Lung (tissue), 12 donors: ENCODE measurements around the gene ARHGEF33. TPM values are rescaled to one million over a fixed set of nuclear protein-coding genes. Genes with fewer than 3 reads are reported as not detected.

Source experiments
- ATAC-seq: fragments of 200-7000 bp; cut with Tn5 transposase; one replicate; pipeline ENCODE4 v1.9.1; 2020; ENCODE audit warnings: moderate number of reproducible peaks; ENCODE audit not compliant: insufficient read depth, low FRiP score
- DNase-seq, 3 donors: peaks; one replicate each; pipeline ENCODE4 v3.0.0-alpha.2; 2013 to 2017
- H3K27ac ChIP-seq, 2 donors: one replicate each; pipeline ENCODE4 v1.5.1; 2013; ENCODE audit warnings: mild to moderate bottlenecking in 2 of 2, moderate library complexity in 2 of 2, control low read depth in 1 of 2, inconsistent platforms in 1 of 2, low read depth in 1 of 2, low read length in 1 of 2
- H3K27me3 ChIP-seq, 3 donors: one replicate each; pipeline ENCODE4 v1.5.1; 2013; ENCODE audit warnings: low read length in 2 of 3; ENCODE audit not compliant: control insufficient read depth in 3 of 3, insufficient read depth in 3 of 3
- H3K36me3 ChIP-seq, 4 donors: one replicate each; pipeline ENCODE4 v1.5.1; 2013; ENCODE audit warnings: low read length in 4 of 4, mild to moderate bottlenecking in 1 of 4, moderate library complexity in 1 of 4; ENCODE audit not compliant: control insufficient read depth in 4 of 4, insufficient read depth in 4 of 4
- H3K4me1 ChIP-seq, 5 donors: one replicate each; pipeline ENCODE4 v1.5.1; 2013; ENCODE audit warnings: low read length in 5 of 5, mild to moderate bottlenecking in 2 of 5, moderate library complexity in 1 of 5; ENCODE audit not compliant: control insufficient read depth in 5 of 5, insufficient read depth in 5 of 5
- H3K4me3 ChIP-seq: one replicate; pipeline ENCODE4 v1.5.1; 2013; ENCODE audit warnings: mild to moderate bottlenecking, control low read depth, moderate library complexity
- H3K9ac ChIP-seq, 2 donors: one replicate each; pipeline ENCODE4 v1.5.1; 2013; ENCODE audit warnings: low read length in 2 of 2, control low read depth in 1 of 2; ENCODE audit not compliant: insufficient read depth in 1 of 2
- H3K9me3 ChIP-seq, 4 donors: one replicate each; pipeline ENCODE4 v1.5.1; 2013; ENCODE audit warnings: low read length in 3 of 4, mild to moderate bottlenecking in 1 of 4, moderate library complexity in 1 of 4; ENCODE audit not compliant: control insufficient read depth in 4 of 4, insufficient read depth in 3 of 4
- whole genome bisulfite sequencing, 2 donors: extraction: QIAGEN DNeasy Blood & Tissue Kit; methylation state at CpG; one replicate each; pipeline ENCODE4 v1.1.7; 2013; 5-methylcytosine and 5-hydroxymethylcytosine counted together
- polyA plus RNA-seq, 2 donors: library from polyadenylated mRNA; stranded (reverse); fragments of 200-250 nt; gene quantifications; one replicate each; pipeline ENCODE4 v1.2.1, GENCODE V29; 2013
- total RNA-seq, 2 donors: library from RNA; depleted of rRNA in 1 of 2; stranded (reverse); fragments of >200 nt in 1 of 2; gene quantifications; one replicate each; pipeline ENCODE4 v1.2.1, GENCODE V29; 2014 to 2021
- TF ChIP-seq, protein P1 (sequence below): IDR thresholded peaks from 2 replicates; pipeline ENCODE4 v1.5.1; 2012; ENCODE audit warnings: mild to moderate bottlenecking; ENCODE audit errors: control extremely low read depth, extremely low read depth
- donor health status: control.
- donor health status: control.
- donor health status: Bipolar disorder and iron deficiency.
- donor health status: healthy.
- donor health status: DM: yes; HTN: yes; CAD: no.

The ARHGEF33 gene
- total and polyA plus RNA-seq, 4 donors: 0.23 to 5.5 (median 0.68) TPM

DNA sequence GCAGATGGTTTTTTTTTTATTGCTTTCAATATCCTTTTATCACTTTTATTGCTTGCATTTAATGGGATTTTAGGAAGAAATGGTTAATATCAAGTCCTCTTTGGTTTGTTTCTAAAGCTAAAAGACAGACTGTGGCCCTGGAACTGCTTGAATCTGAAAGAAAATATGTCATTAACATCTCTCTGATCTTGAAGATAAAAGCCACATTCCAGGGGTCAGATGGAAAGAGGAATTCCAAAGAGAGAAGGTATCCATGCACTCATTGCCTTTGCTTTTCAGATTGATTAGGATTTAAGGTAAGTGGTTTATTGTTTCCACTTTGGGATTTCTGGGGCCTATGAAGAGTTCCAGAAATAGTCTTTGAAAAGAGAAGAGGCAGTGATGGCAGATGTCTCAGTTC is 54.1 kb downstream of the ARHGEF33 start:
- H3K4me1 ChIP-seq: peaks cover 0 to 4% (median 0%) of the 10 kb centered on the region in 5 donors
- H3K4me3 ChIP-seq: no peak overlapping the region
- no peak overlapping the region for H3K27ac ChIP-seq
- no peaks in the 10 kb centered on the region for H3K27me3 ChIP-seq
- H3K9ac ChIP-seq: no peak overlapping the region
- H3K36me3 ChIP-seq: no peaks in the 10 kb centered on the region
- no peaks in the 10 kb centered on the region for H3K9me3 ChIP-seq
- TF ChIP-seq, protein P1, sequence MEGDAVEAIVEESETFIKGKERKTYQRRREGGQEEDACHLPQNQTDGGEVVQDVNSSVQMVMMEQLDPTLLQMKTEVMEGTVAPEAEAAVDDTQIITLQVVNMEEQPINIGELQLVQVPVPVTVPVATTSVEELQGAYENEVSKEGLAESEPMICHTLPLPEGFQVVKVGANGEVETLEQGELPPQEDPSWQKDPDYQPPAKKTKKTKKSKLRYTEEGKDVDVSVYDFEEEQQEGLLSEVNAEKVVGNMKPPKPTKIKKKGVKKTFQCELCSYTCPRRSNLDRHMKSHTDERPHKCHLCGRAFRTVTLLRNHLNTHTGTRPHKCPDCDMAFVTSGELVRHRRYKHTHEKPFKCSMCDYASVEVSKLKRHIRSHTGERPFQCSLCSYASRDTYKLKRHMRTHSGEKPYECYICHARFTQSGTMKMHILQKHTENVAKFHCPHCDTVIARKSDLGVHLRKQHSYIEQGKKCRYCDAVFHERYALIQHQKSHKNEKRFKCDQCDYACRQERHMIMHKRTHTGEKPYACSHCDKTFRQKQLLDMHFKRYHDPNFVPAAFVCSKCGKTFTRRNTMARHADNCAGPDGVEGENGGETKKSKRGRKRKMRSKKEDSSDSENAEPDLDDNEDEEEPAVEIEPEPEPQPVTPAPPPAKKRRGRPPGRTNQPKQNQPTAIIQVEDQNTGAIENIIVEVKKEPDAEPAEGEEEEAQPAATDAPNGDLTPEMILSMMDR: no peak
- DNase-seq: no peak
- no peak for ATAC-seq

DNA sequence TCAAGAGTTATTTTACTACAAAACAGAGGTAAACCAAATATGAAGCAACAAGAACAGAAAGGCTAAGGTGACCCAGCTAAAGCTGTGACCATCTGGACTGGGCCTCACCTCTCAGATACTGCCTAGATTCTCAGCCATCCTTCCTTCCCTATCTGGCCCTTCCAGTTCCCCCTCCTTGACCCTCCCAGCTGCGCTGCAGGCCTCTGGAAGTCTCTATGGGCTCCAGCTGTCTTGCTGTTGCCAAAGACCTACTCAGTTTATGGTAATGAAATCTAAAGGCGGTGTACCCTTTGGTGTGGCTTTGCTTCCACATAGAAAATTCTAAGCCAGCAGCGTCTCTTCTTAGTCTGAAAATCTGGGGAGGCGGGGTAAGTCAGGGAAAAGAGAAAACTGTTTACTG is 55.7 kb downstream of the ARHGEF33 start:
- TF ChIP-seq, protein P1: no peak
- Histone ChIP-seq H3K36me3 (no peaks in the 10 kb centered on the region), H3K9ac (no peak overlapping the region), H3K4me1 (peaks cover 0 to 4% (median 0%) of the 10 kb centered on the region in 5 donors), H3K27ac (no peak overlapping the region), H3K9me3 (peaks cover 0 to 2% (median 0%) of the 10 kb centered on the region in 4 donors), H3K4me3 (no peak overlapping the region), H3K27me3 (no peaks in the 10 kb centered on the region)
- ATAC-seq: no peak
- peak in 1 of 3 donors; percentile 13 for DNase-seq
- WGBS, 2 donors: 59 to 88% methylated on average over 4 of the region's 4 CpGs

DNA sequence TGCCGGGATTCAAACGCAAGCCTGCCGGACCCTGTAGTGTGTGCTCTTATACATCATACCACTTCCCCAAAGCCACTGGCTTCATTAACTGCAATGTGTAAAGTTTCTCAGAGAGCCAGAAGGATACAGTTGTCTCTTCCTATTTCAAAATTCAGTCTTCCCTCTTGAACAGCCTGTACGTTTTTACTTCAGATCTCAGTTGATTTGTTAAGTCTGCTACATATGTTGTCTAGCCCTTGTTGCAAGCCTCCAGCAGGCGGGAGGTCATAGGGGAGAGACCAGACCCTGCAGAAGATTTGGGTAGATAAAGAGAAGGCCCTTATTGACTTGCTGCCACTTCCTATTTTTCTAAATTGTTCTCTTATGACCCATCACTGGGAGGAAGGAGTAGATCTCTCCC is 56.2 kb downstream of the ARHGEF33 start:
- Histone ChIP-seq H3K9me3 (peaks cover 0 to 2% (median 0%) of the 10 kb centered on the region in 4 donors), H3K4me1 (peaks cover 0 to 4% (median 0%) of the 10 kb centered on the region in 5 donors), H3K27ac (no peak overlapping the region), H3K27me3 (no peaks in the 10 kb centered on the region), H3K9ac (no peak overlapping the region), H3K4me3 (no peak overlapping the region), H3K36me3 (no peaks in the 10 kb centered on the region)
- ATAC-seq (no peak), DNase-seq (no peak)
- 49 to 72% methylated on average over 5 of the region's 5 CpGs for whole genome bisulfite sequencing, 2 donors
- TF ChIP-seq, protein P1: no peak
